ENCODE results near the gene GATC. TPM values are rescaled to one million over a fixed set of nuclear protein-coding genes. Genes with fewer than 3 reads are reported as not detected.
A peak's percentile ranks its signal among the peaks of the same experiment; 100 is the strongest.

GATC gene
- polyA plus RNA-seq, 1 donor (not counting 4 experiments of a cell fraction or from before 2014, with no cell fraction given), result 22.4 TPM

GRCh38 chr12:120495186-120495730 is 49.0 kb downstream of the GATC start:
- FAIRE-seq (no peak), DNase-seq (ENCODE audit: low read depth, low spot score) (no peak)
- H3K9ac ChIP-seq (ENCODE audit: control insufficient read depth, extremely low read depth, insufficient read depth, low read length), result peak overlapping the region; percentile 75
- H3K27me3 ChIP-seq (ENCODE audit: control insufficient read depth, extremely low read depth, insufficient read depth, low read length), result no peaks in the 10 kb centered on the region
- TF ChIP-seq, protein P1, sequence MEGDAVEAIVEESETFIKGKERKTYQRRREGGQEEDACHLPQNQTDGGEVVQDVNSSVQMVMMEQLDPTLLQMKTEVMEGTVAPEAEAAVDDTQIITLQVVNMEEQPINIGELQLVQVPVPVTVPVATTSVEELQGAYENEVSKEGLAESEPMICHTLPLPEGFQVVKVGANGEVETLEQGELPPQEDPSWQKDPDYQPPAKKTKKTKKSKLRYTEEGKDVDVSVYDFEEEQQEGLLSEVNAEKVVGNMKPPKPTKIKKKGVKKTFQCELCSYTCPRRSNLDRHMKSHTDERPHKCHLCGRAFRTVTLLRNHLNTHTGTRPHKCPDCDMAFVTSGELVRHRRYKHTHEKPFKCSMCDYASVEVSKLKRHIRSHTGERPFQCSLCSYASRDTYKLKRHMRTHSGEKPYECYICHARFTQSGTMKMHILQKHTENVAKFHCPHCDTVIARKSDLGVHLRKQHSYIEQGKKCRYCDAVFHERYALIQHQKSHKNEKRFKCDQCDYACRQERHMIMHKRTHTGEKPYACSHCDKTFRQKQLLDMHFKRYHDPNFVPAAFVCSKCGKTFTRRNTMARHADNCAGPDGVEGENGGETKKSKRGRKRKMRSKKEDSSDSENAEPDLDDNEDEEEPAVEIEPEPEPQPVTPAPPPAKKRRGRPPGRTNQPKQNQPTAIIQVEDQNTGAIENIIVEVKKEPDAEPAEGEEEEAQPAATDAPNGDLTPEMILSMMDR (optimal IDR thresholded peaks at IDR 0.05 in 1 of 3, IDR thresholded peaks at IDR 0.05 in 1 of 3, conservative IDR thresholded peaks at IDR 0.05 in 1 of 3; ENCODE audit: extremely low read depth in 1 of 3, insufficient read depth in 2 of 3, low read length in 3 of 3), result no peak
- no peak for TF ChIP-seq EZH2 (IDR thresholded peaks at IDR 0.05; ENCODE audit: low read length)
- H3K9me3 ChIP-seq (ENCODE audit: control insufficient read depth, low read depth, low read length), result no peaks in the 10 kb centered on the region
- H3K4me2 ChIP-seq (ENCODE audit: control insufficient read depth, extremely low read depth, insufficient read depth, low read depth, low read length), result peak overlapping the region; percentile 96
- peak overlapping the region; percentile 85 for H2AFZ ChIP-seq (ENCODE audit: control insufficient read depth, low read length)
- dilution Hi-C loops (cut with MboI; ENCODE audit: extremely low pct_ligation_motif_present, low sequenced_read_pairs), result no loop called here
- H3K4me3 ChIP-seq (ENCODE audit: control insufficient read depth in 2 of 3, extremely low read depth in 1 of 3, insufficient read depth in 2 of 3, low read depth in 1 of 3, low read length in 3 of 3), result peak overlapping the region; percentile 80 to 99 (median 86)
- H3K4me1 ChIP-seq (ENCODE audit: control insufficient read depth, extremely low read depth, insufficient read depth, low read length), result peaks cover 12% of the 10 kb centered on the region
- peak overlapping the region; percentile 71 for H3K27ac ChIP-seq (ENCODE audit: control insufficient read depth, insufficient read depth, low read length)
- H3K9me1 ChIP-seq (ENCODE audit: control insufficient read depth, extremely low read depth, insufficient read depth, low read length), result no peaks in the 10 kb centered on the region
- H3K36me3 ChIP-seq (ENCODE audit: control insufficient read depth in 2 of 2, extremely low read depth in 1 of 2, insufficient read depth in 2 of 2, low read length in 2 of 2), result peaks cover 8 to 16% of the 10 kb centered on the region in 2 experiments
- peaks cover 19% of the 10 kb centered on the region for H4K20me1 ChIP-seq (ENCODE audit: control insufficient read depth, extremely low read depth, insufficient read depth, low read length)
- peaks cover 36% of the 10 kb centered on the region for H3K79me2 ChIP-seq (ENCODE audit: control insufficient read depth, insufficient read depth, low read length)

DNA sequence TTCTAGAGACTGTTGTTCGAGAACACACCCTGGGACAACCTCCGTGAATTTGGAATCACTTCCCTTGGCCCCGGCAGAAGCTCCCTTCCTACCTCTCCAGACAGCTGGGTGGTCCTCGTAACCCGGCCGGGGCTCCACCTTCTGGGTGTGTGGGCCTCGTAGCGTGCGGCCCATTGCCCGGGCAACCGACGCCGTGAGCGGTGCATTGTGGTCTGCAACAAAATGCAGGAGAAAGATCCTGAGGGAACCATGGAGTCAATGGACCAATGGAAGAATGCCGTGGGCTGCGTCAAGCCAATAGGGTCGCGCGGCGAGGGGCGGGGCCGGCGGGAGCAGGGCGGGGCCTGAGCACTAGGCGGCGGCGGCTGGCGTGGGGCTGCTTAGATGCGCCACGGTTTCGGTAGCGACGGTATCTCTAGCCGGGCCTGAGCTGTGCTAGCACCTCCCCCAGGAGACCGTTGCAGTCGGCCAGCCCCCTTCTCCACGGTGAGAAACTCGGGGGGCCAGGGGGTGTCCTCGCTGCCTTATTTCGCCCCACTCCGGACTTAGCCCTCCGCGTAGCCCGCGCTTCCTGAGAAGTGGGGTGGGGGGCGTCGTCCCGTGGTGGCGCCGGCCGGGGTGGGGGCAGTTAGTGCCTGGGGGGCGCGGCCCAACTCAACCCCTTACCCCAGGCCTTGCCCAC is 49.6 kb downstream of the GATC start, which contains the start of gene DYNLL1:
Gene DYNLL1, plus strand, starts transcription at position 383 of the 682 bp plus-strand sequence. CDS start 309 bp downstream, outside the sequence.
- peak; percentile 71 for FAIRE-seq
- H3K4me3 ChIP-seq (ENCODE audit: control insufficient read depth in 2 of 3, extremely low read depth in 1 of 3, insufficient read depth in 2 of 3, low read depth in 1 of 3, low read length in 3 of 3), result peak within 1 kb of the TSS; percentile 86 to 99 (median 97)
- H3K4me2 ChIP-seq (ENCODE audit: control insufficient read depth, extremely low read depth, insufficient read depth, low read depth, low read length), result peak within 1 kb of the TSS; percentile 96
- H3K27ac ChIP-seq (ENCODE audit: control insufficient read depth, insufficient read depth, low read length), result peak within 1 kb of the TSS; percentile 71
- H3K27me3 ChIP-seq (ENCODE audit: control insufficient read depth, extremely low read depth, insufficient read depth, low read length), result no peaks in the 10 kb centered on the region
- H4K20me1 ChIP-seq (ENCODE audit: control insufficient read depth, extremely low read depth, insufficient read depth, low read length), result peaks cover 19% of the 10 kb centered on the region
- H3K9me3 ChIP-seq (ENCODE audit: control insufficient read depth, low read depth, low read length), result no peaks in the 10 kb centered on the region
- dilution Hi-C loops (cut with MboI; ENCODE audit: extremely low pct_ligation_motif_present, low sequenced_read_pairs), result no loop called here
- H2AFZ ChIP-seq (ENCODE audit: control insufficient read depth, low read length), result peak within 1 kb of the TSS; percentile 85
- DNase-seq (ENCODE audit: low read depth, low spot score), result peak; percentile 84
- H3K36me3 ChIP-seq (ENCODE audit: control insufficient read depth in 2 of 2, extremely low read depth in 1 of 2, insufficient read depth in 2 of 2, low read length in 2 of 2), result peaks cover 7 to 16% of the 10 kb centered on the region in 2 experiments
- H3K79me2 ChIP-seq (ENCODE audit: control insufficient read depth, insufficient read depth, low read length), result peaks cover 36% of the 10 kb centered on the region
- peak within 1 kb of the TSS; percentile 85 for H3K9ac ChIP-seq (ENCODE audit: control insufficient read depth, extremely low read depth, insufficient read depth, low read length)
- no peaks in the 10 kb centered on the region for H3K9me1 ChIP-seq (ENCODE audit: control insufficient read depth, extremely low read depth, insufficient read depth, low read length)
- peaks cover 12% of the 10 kb centered on the region for H3K4me1 ChIP-seq (ENCODE audit: control insufficient read depth, extremely low read depth, insufficient read depth, low read length)
- TF ChIP-seq, protein P1 (optimal IDR thresholded peaks at IDR 0.05 in 1 of 3, IDR thresholded peaks at IDR 0.05 in 1 of 3, conservative IDR thresholded peaks at IDR 0.05 in 1 of 3; ENCODE audit: extremely low read depth in 1 of 3, insufficient read depth in 2 of 3, low read length in 3 of 3), result peak in 1 of 3 experiments; percentile 1
- no peak for TF ChIP-seq EZH2 (IDR thresholded peaks at IDR 0.05; ENCODE audit: low read length)

All from keratinocyte (primary cell).